Neural crest cell (in vitro differentiated cells): Measurements from ENCODE around the gene PLAC8L1. TPM values are rescaled to one million over a fixed set of nuclear protein-coding genes. Genes with fewer than 3 reads are reported as not detected.

ENCODE experiments used
- DNase-seq: peaks from one replicate; pipeline ENCODE4 v3.0.0; 2021; ENCODE audit warnings: low read depth, mixed read lengths, low spot score
- H3K27ac Mint-ChIP-seq: one replicate; pipeline ENCODE4 v1.8.0; 2021; ENCODE audit warnings: mild to moderate bottlenecking, mixed read lengths; ENCODE audit not compliant: unreplicated experiment
- H3K27me3 Mint-ChIP-seq: 2 replicates; pipeline ENCODE4 v1.8.0; 2021; ENCODE audit warnings: low read depth, mild to moderate bottlenecking, mixed read lengths
- H3K36me3 Mint-ChIP-seq: 2 replicates; pipeline ENCODE4 v1.8.0; 2021; ENCODE audit warnings: low read depth, mild to moderate bottlenecking, mixed read lengths
- H3K4me1 Mint-ChIP-seq: 2 replicates; pipeline ENCODE4 v1.8.0; 2021; ENCODE audit warnings: mixed read lengths
- H3K4me3 Mint-ChIP-seq: one replicate; pipeline ENCODE4 v1.8.0; 2021; ENCODE audit warnings: mild to moderate bottlenecking, mixed read lengths
- H3K9me3 Mint-ChIP-seq: 2 replicates; pipeline ENCODE4 v1.8.0; 2021; ENCODE audit warnings: mixed read lengths
- CTCF ChIP-seq: fragments of 200-600 bp; sonication (generic); conservative IDR thresholded peaks from 2 replicates; pipeline ENCODE4 v1.5.0; 2021; ENCODE audit warnings: antibody characterized with exemption, mild to moderate bottlenecking
- total RNA-seq: library from RNA; stranded (reverse); gene quantifications from 2 replicates; pipeline ENCODE4 v1.2.1, GENCODE V29; 2021

Gene PLAC8L1
- total RNA-seq, 1 donor from 2014 or later = 1.8 TPM

- Mint-ChIP-seq H3K9me3 (no peaks in the 10 kb centered on the region), H3K27me3 (no peaks in the 10 kb centered on the region), H3K27ac (no peak overlapping the region), H3K36me3 (no peaks in the 10 kb centered on the region), H3K4me1 (no peaks in the 10 kb centered on the region), H3K4me3 (no peak overlapping the region)
- no peak for DNase-seq
- no peak for TF ChIP-seq CTCF
Measured at GRCh38 chr5:146091881-146092280, 13.5 kb downstream of the PLAC8L1 start.

- no peak overlapping the region for H3K4me3 Mint-ChIP-seq
- H3K27ac Mint-ChIP-seq = no peak overlapping the region
- TF ChIP-seq CTCF = no peak
- no peak for DNase-seq
- H3K27me3 Mint-ChIP-seq = no peaks in the 10 kb centered on the region
- peaks cover under 1% of the 10 kb centered on the region for H3K36me3 Mint-ChIP-seq
- no peaks in the 10 kb centered on the region for H3K4me1 Mint-ChIP-seq
- H3K9me3 Mint-ChIP-seq = no peaks in the 10 kb centered on the region
Measured at GRCh38 chr5:146089287-146089686, 16.1 kb downstream of the PLAC8L1 start.

- no peaks in the 10 kb centered on the region for H3K4me1 Mint-ChIP-seq
- no peak overlapping the region for H3K27ac Mint-ChIP-seq
- TF ChIP-seq CTCF = no peak
- peaks cover 4% of the 10 kb centered on the region for H3K36me3 Mint-ChIP-seq
- DNase-seq = no peak
- H3K4me3 Mint-ChIP-seq = no peak overlapping the region
- no peaks in the 10 kb centered on the region for H3K27me3 Mint-ChIP-seq
- H3K9me3 Mint-ChIP-seq = peaks cover 2% of the 10 kb centered on the region
Measured at GRCh38 chr5:146088098-146088497, 17.3 kb downstream of the PLAC8L1 start.

GRCh38 chr5:146084376-146084775, 21.0 kb downstream of the PLAC8L1 start:
- H3K27me3 Mint-ChIP-seq = no peaks in the 10 kb centered on the region
- DNase-seq = no peak
- H3K27ac Mint-ChIP-seq = no peak overlapping the region
- TF ChIP-seq CTCF = no peak
- H3K4me3 Mint-ChIP-seq = no peak overlapping the region
- peaks cover 4% of the 10 kb centered on the region for H3K36me3 Mint-ChIP-seq
- no peaks in the 10 kb centered on the region for H3K4me1 Mint-ChIP-seq
- H3K9me3 Mint-ChIP-seq = peaks cover 2% of the 10 kb centered on the region

GRCh38 chr5:146082798-146083197, 22.6 kb downstream of the PLAC8L1 start:
- TF ChIP-seq CTCF = no peak
- H3K9me3 Mint-ChIP-seq = peaks cover 2% of the 10 kb centered on the region
- H3K27me3 Mint-ChIP-seq = peaks cover 3% of the 10 kb centered on the region

GRCh38 chr5:146081556-146081955, 23.8 kb downstream of the PLAC8L1 start:
- no peak overlapping the region for H3K27ac Mint-ChIP-seq
- H3K27me3 Mint-ChIP-seq = peaks cover 3% of the 10 kb centered on the region
- DNase-seq = no peak
- H3K4me1 Mint-ChIP-seq = no peaks in the 10 kb centered on the region
- H3K4me3 Mint-ChIP-seq = no peak overlapping the region
- TF ChIP-seq CTCF = no peak
- peaks cover 2% of the 10 kb centered on the region for H3K9me3 Mint-ChIP-seq
- H3K36me3 Mint-ChIP-seq = peaks cover 4% of the 10 kb centered on the region

More at GRCh38 chr5:146082798-146083197, 22.6 kb downstream of the PLAC8L1 start:
- peaks cover 4% of the 10 kb centered on the region for H3K36me3 Mint-ChIP-seq
- no peaks in the 10 kb centered on the region for H3K4me1 Mint-ChIP-seq
- no peak overlapping the region for H3K27ac Mint-ChIP-seq
- DNase-seq = no peak
- H3K4me3 Mint-ChIP-seq = no peak overlapping the region
